ENCODE results near the gene SLC9A9.

Gene SLC9A9

GRCh38 chr3:143727391-143727790, 120.9 kb downstream of the SLC9A9 start:
- Histone ChIP-seq H3K9ac (ENCODE audit: low read depth, low read length) (no peak overlapping the region), H3K4me1 (ENCODE audit: insufficient read depth, low read length) (no peaks in the 10 kb centered on the region), H3K4me3 (ENCODE audit: low read depth in 1 of 2, low read length in 2 of 2) (no peak overlapping the region), H3K9me3 (ENCODE audit: insufficient read depth, low read length, severe bottlenecking) (no peaks in the 10 kb centered on the region), H4K20me1 (ENCODE audit: insufficient read depth, low read length) (no peaks in the 10 kb centered on the region), H3K27me3 (ENCODE audit: insufficient read depth, low read length, poor library complexity) (no peaks in the 10 kb centered on the region), H3K27ac (ENCODE audit: low read length) (no peak overlapping the region), H3K36me3 (ENCODE audit: insufficient read depth, low read length) (no peaks in the 10 kb centered on the region), H2AFZ (ENCODE audit: low read depth, low read length) (no peak overlapping the region), H3K79me2 (ENCODE audit: insufficient read depth, low read length) (no peaks in the 10 kb centered on the region), H3K4me2 (ENCODE audit: insufficient read depth, low read length) (no peak overlapping the region)
- ATAC-seq (ENCODE audit: insufficient read depth, low read depth) = no peak
- no peak for DNase-seq
- TF ChIP-seq CTCF (IDR thresholded peaks at IDR 0.05; ENCODE audit: borderline replicate concordance, extremely low read depth, low read length, poor library complexity, severe bottlenecking) (no peak), EZH2 (IDR thresholded peaks at IDR 0.05; ENCODE audit: borderline replicate concordance, low read depth, low read length, severe bottlenecking) (no peak)

- H3K4me2 ChIP-seq (ENCODE audit: insufficient read depth, low read length) = no peak overlapping the region
- no peaks in the 10 kb centered on the region for H3K27me3 ChIP-seq (ENCODE audit: insufficient read depth, low read length, poor library complexity)
- H4K20me1 ChIP-seq (ENCODE audit: insufficient read depth, low read length) = no peaks in the 10 kb centered on the region
- no peak overlapping the region for H3K4me3 ChIP-seq (ENCODE audit: low read depth in 1 of 2, low read length in 2 of 2)
- H3K79me2 ChIP-seq (ENCODE audit: insufficient read depth, low read length) = no peaks in the 10 kb centered on the region
- H3K9ac ChIP-seq (ENCODE audit: low read depth, low read length) = no peak overlapping the region
- H3K27ac ChIP-seq (ENCODE audit: low read length) = no peak overlapping the region
- DNase-seq (no peak), ATAC-seq (ENCODE audit: insufficient read depth, low read depth) (no peak)
- no peaks in the 10 kb centered on the region for H3K36me3 ChIP-seq (ENCODE audit: insufficient read depth, low read length)
- no peaks in the 10 kb centered on the region for H3K4me1 ChIP-seq (ENCODE audit: insufficient read depth, low read length)
- no peak overlapping the region for H2AFZ ChIP-seq (ENCODE audit: low read depth, low read length)
- TF ChIP-seq EZH2 (IDR thresholded peaks at IDR 0.05; ENCODE audit: borderline replicate concordance, low read depth, low read length, severe bottlenecking) = no peak
- no peak for TF ChIP-seq CTCF (IDR thresholded peaks at IDR 0.05; ENCODE audit: borderline replicate concordance, extremely low read depth, low read length, poor library complexity, severe bottlenecking)
- no peaks in the 10 kb centered on the region for H3K9me3 ChIP-seq (ENCODE audit: insufficient read depth, low read length, severe bottlenecking)
Measured at GRCh38 chr3:143726727-143727126, 121.5 kb downstream of the SLC9A9 start.

- ATAC-seq (ENCODE audit: insufficient read depth, low read depth) (no peak), DNase-seq (no peak)
- no peaks in the 10 kb centered on the region for H4K20me1 ChIP-seq (ENCODE audit: insufficient read depth, low read length)
- no peak overlapping the region for H3K4me3 ChIP-seq (ENCODE audit: low read depth in 1 of 2, low read length in 2 of 2)
- H3K4me2 ChIP-seq (ENCODE audit: insufficient read depth, low read length) = no peak overlapping the region
- H2AFZ ChIP-seq (ENCODE audit: low read depth, low read length) = no peak overlapping the region
- no peaks in the 10 kb centered on the region for H3K36me3 ChIP-seq (ENCODE audit: insufficient read depth, low read length)
- H3K27ac ChIP-seq (ENCODE audit: low read length) = no peak overlapping the region
- no peaks in the 10 kb centered on the region for H3K79me2 ChIP-seq (ENCODE audit: insufficient read depth, low read length)
- H3K9ac ChIP-seq (ENCODE audit: low read depth, low read length) = no peak overlapping the region
- TF ChIP-seq EZH2 (IDR thresholded peaks at IDR 0.05; ENCODE audit: borderline replicate concordance, low read depth, low read length, severe bottlenecking) = no peak
- no peak for TF ChIP-seq CTCF (IDR thresholded peaks at IDR 0.05; ENCODE audit: borderline replicate concordance, extremely low read depth, low read length, poor library complexity, severe bottlenecking)
- no peaks in the 10 kb centered on the region for H3K4me1 ChIP-seq (ENCODE audit: insufficient read depth, low read length)
- no peaks in the 10 kb centered on the region for H3K9me3 ChIP-seq (ENCODE audit: insufficient read depth, low read length, severe bottlenecking)
- H3K27me3 ChIP-seq (ENCODE audit: insufficient read depth, low read length, poor library complexity) = no peaks in the 10 kb centered on the region
Measured at GRCh38 chr3:143720381-143720780, 127.9 kb downstream of the SLC9A9 start.

GRCh38 chr3:143718463-143718862, 129.8 kb downstream of the SLC9A9 start:
- H3K4me3 ChIP-seq (ENCODE audit: low read depth in 1 of 2, low read length in 2 of 2) = no peak overlapping the region
- DNase-seq (no peak), ATAC-seq (ENCODE audit: insufficient read depth, low read depth) (no peak)
- H3K79me2 ChIP-seq (ENCODE audit: insufficient read depth, low read length) = no peaks in the 10 kb centered on the region
- TF ChIP-seq CTCF (IDR thresholded peaks at IDR 0.05; ENCODE audit: borderline replicate concordance, extremely low read depth, low read length, poor library complexity, severe bottlenecking) (no peak), EZH2 (IDR thresholded peaks at IDR 0.05; ENCODE audit: borderline replicate concordance, low read depth, low read length, severe bottlenecking) (no peak)
- no peaks in the 10 kb centered on the region for H4K20me1 ChIP-seq (ENCODE audit: insufficient read depth, low read length)
- no peak overlapping the region for H3K27ac ChIP-seq (ENCODE audit: low read length)
- no peaks in the 10 kb centered on the region for H3K9me3 ChIP-seq (ENCODE audit: insufficient read depth, low read length, severe bottlenecking)
- no peaks in the 10 kb centered on the region for H3K27me3 ChIP-seq (ENCODE audit: insufficient read depth, low read length, poor library complexity)
- H2AFZ ChIP-seq (ENCODE audit: low read depth, low read length) = no peak overlapping the region
- H3K9ac ChIP-seq (ENCODE audit: low read depth, low read length) = no peak overlapping the region
- no peak overlapping the region for H3K4me2 ChIP-seq (ENCODE audit: insufficient read depth, low read length)
- H3K4me1 ChIP-seq (ENCODE audit: insufficient read depth, low read length) = no peaks in the 10 kb centered on the region
- no peaks in the 10 kb centered on the region for H3K36me3 ChIP-seq (ENCODE audit: insufficient read depth, low read length)

All from DND-41 (cell line).